Neural crest cell (in vitro differentiated cells): ENCODE results near the gene CD84. TPM values are rescaled to one million over a fixed set of nuclear protein-coding genes. Genes with fewer than 3 reads are reported as not detected.
"Not testable (repeated sequence)": the region's sequence is repeated elsewhere in the genome, so short reads cannot be mapped to it uniquely, and the experiment has no call there.

Experiments used
- DNase-seq: peaks from one replicate; pipeline ENCODE4 v3.0.0; 2021; ENCODE audit warnings: low read depth, mixed read lengths, low spot score
- H3K27ac Mint-ChIP-seq: one replicate; pipeline ENCODE4 v1.8.0; 2021; ENCODE audit warnings: mild to moderate bottlenecking, mixed read lengths; ENCODE audit not compliant: unreplicated experiment
- H3K27me3 Mint-ChIP-seq: 2 replicates; pipeline ENCODE4 v1.8.0; 2021; ENCODE audit warnings: low read depth, mild to moderate bottlenecking, mixed read lengths
- H3K36me3 Mint-ChIP-seq: 2 replicates; pipeline ENCODE4 v1.8.0; 2021; ENCODE audit warnings: low read depth, mild to moderate bottlenecking, mixed read lengths
- H3K4me1 Mint-ChIP-seq: 2 replicates; pipeline ENCODE4 v1.8.0; 2021; ENCODE audit warnings: mixed read lengths
- H3K4me3 Mint-ChIP-seq: one replicate; pipeline ENCODE4 v1.8.0; 2021; ENCODE audit warnings: mild to moderate bottlenecking, mixed read lengths
- H3K9me3 Mint-ChIP-seq: 2 replicates; pipeline ENCODE4 v1.8.0; 2021; ENCODE audit warnings: mixed read lengths
- CTCF ChIP-seq: fragments of 200-600 bp; sonication (generic); conservative IDR thresholded peaks from 2 replicates; pipeline ENCODE4 v1.5.0; 2021; ENCODE audit warnings: antibody characterized with exemption, mild to moderate bottlenecking
- total RNA-seq: library from RNA; stranded (reverse); gene quantifications from 2 replicates; pipeline ENCODE4 v1.2.1, GENCODE V29; 2021

The CD84 gene
- total RNA-seq, 1 donor from 2014 or later: not detected

DNA sequence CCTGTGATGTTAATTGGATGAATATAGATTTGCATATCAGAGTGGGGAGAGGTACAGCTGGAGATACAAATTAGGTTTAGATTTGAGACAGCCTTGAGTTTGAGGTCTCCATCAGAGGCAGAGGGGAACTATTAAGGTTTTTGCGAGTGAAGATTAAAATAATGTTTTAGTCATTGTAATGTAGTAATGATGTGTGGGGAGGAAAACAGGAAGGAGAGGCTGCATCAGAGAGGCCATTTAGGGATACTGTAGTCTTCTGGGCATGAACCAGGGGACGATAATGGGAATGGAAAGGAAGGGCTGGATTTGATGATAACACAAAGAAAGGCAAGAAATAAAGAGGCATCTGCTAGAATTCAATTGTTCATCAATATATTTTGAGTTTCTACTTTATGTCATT lies 9.5 kb downstream of the CD84 start:
- peaks cover 18% of the 10 kb centered on the region for H3K27me3 Mint-ChIP-seq
- no peak for DNase-seq
- H3K4me1 Mint-ChIP-seq: no peaks in the 10 kb centered on the region
- H3K27ac Mint-ChIP-seq: no peak overlapping the region
- H3K9me3 Mint-ChIP-seq: no peaks in the 10 kb centered on the region
- H3K4me3 Mint-ChIP-seq: no peak overlapping the region
- H3K36me3 Mint-ChIP-seq: no peaks in the 10 kb centered on the region
- TF ChIP-seq CTCF: no peak

DNA sequence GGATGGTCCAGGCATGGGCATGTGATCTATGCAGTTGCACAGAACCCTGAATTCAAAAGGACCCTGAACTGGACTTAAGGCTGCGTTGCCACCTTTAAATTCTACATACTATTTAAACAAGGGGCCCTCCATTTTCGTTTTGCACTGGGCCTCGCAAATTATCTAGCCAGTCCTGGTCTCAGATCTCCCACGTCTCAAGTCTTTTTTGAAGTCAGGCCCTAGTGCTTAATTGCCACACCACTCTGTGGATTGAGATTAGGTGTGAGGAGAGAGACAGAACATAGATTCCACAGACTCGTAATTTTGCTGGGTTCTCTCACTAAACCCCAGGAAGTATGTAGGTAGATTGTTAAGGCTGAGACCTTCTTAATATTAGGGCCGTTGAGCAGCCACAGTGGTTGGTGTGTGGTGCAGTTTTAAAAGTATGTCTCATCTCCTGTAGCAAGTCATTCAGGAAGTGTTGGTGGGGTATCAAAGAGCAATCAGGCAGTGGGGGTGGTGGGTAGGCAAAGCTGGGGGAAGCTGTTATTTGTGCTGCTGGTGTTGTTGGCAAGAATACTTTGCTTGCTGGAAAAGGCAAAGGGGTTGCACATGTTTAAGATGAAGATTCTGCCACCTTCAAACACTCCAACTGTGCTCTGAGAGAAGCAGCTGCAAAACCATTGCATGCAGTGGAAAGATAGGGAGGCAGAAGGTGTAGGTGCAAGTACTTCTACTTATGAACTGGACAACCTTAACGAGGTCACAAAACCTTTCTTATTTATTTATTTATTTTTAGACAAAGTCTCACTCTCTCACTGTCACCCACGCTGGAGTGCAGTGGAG lies 11.2 kb downstream of the CD84 start:
- H3K4me1 Mint-ChIP-seq: no peaks in the 10 kb centered on the region
- peaks cover 11% of the 10 kb centered on the region for H3K27me3 Mint-ChIP-seq
- H3K27ac Mint-ChIP-seq: no peak overlapping the region
- no peak overlapping the region for H3K4me3 Mint-ChIP-seq
- no peaks in the 10 kb centered on the region for H3K9me3 Mint-ChIP-seq
- no peak for TF ChIP-seq CTCF
- DNase-seq: no peak
- no peaks in the 10 kb centered on the region for H3K36me3 Mint-ChIP-seq

- H3K27me3 Mint-ChIP-seq: peaks cover 8% of the 10 kb centered on the region
- no peaks in the 10 kb centered on the region for H3K4me1 Mint-ChIP-seq
- DNase-seq: no peak
- no peaks in the 10 kb centered on the region for H3K36me3 Mint-ChIP-seq
- no peak overlapping the region for H3K4me3 Mint-ChIP-seq
- no peaks in the 10 kb centered on the region for H3K9me3 Mint-ChIP-seq
- TF ChIP-seq CTCF: no peak
- no peak overlapping the region for H3K27ac Mint-ChIP-seq
These were observed 12.0 kb downstream of the CD84 start for GRCh38 chr1:160567341-160567740.

- no peak for TF ChIP-seq CTCF
- Mint-ChIP-seq H3K9me3 (peaks cover under 1% of the 10 kb centered on the region), H3K4me1 (no peaks in the 10 kb centered on the region), H3K27ac (no peak overlapping the region), H3K4me3 (no peak overlapping the region), H3K27me3 (peaks cover 6% of the 10 kb centered on the region), H3K36me3 (no peaks in the 10 kb centered on the region)
- no peak for DNase-seq
These were observed 13.7 kb downstream of the CD84 start for GRCh38 chr1:160565564-160565963.

- H3K36me3 Mint-ChIP-seq: not testable (repeated sequence)
These were observed 16.1 kb downstream of the CD84 start for GRCh38 chr1:160563230-160563629.

GRCh38 chr1:160562745-160563144 lies 16.6 kb downstream of the CD84 start:
- H3K27ac Mint-ChIP-seq, H3K4me3 Mint-ChIP-seq, H3K4me1 Mint-ChIP-seq, H3K36me3 Mint-ChIP-seq, H3K9me3 Mint-ChIP-seq, DNase-seq: not testable (repeated sequence)
- peaks cover 27% of the 10 kb centered on the region for H3K27me3 Mint-ChIP-seq

More at GRCh38 chr1:160563230-160563629, 16.1 kb downstream of the CD84 start:
- not testable (repeated sequence) for DNase-seq, H3K4me3 Mint-ChIP-seq, H3K27ac Mint-ChIP-seq, H3K9me3 Mint-ChIP-seq, H3K4me1 Mint-ChIP-seq
- H3K27me3 Mint-ChIP-seq: peaks cover 26% of the 10 kb centered on the region
